Measurements from ENCODE around the gene DALRD3. TPM values are rescaled to one million over a fixed set of nuclear protein-coding genes. Genes with fewer than 3 reads are reported as not detected.
"Not testable (repeated sequence)": the region's sequence is repeated elsewhere in the genome, so short reads cannot be mapped to it uniquely, and the experiment has no call there.

The DALRD3 gene
- total and polyA plus RNA-seq, 2 donors, result 27.5 to 35.0 TPM

DNA sequence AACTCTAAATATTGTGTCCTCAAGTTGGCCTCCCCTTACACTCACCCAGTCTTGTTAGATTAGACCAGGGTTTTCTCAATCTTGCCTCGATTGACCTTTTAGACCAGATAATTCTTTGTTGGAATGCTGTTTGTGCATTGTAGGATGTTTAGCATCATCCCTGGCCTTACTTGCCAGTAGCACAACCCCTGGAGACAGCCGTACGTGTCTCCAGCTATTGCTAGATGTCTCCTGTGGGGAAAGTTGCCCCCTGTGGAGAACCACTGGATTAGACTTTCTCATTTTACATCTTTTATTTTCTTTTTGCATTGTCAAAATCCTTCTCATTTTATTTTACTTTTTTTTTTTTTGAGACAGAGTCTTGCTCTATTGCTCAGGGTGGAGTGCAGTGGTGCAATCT lies 9.0 kb downstream of the DALRD3 start:
- peaks cover 0 to 4% of the 10 kb centered on the region in 2 donors for H3K9me3 ChIP-seq (ENCODE audit: control insufficient read depth in 2 of 2, insufficient read depth in 1 of 2, low read length in 1 of 2)
- 97% methylated on average over 3 of the region's 3 CpGs for WGBS
- H3K27me3 ChIP-seq (ENCODE audit: control insufficient read depth in 2 of 2, insufficient read depth in 1 of 2, low read length in 1 of 2), result no peaks in the 10 kb centered on the region
- H3K27ac ChIP-seq (ENCODE audit: low read depth in 1 of 2, low read length in 1 of 2), result no peak overlapping the region
- H3K4me1 ChIP-seq (ENCODE audit: control insufficient read depth in 2 of 2, insufficient read depth in 2 of 2, low read length in 2 of 2), result peaks cover 3 to 19% of the 10 kb centered on the region in 2 donors
- no peak overlapping the region for H3K4me3 ChIP-seq (ENCODE audit: low read length in 2 of 2)
- H3K36me3 ChIP-seq (ENCODE audit: control insufficient read depth in 2 of 2, insufficient read depth in 2 of 2, low read length in 1 of 2), result peaks cover 32 to 35% of the 10 kb centered on the region in 2 donors
- DNase-seq (ENCODE audit: low read depth in 6 of 9, low spot score in 9 of 9), result no peak

DNA sequence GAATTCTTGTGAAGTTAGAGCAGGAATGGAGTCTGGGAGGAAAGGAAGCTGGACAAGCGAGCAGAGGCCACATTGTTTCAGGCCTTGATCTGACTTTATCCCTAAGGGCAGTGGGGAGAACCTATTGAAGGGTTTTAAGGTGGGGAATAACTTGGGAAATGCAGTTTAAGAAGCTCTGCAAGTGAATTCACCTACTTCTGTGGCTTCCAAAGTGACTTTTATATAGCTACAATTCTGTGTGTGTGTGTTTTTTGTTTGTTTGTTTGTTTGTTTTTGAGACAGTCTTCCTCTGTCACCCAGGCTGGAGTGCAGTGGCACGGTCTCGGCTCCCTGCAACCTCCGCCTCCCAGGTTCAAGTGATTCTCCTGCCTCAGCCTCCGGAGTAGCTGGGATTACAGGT lies 9.8 kb downstream of the DALRD3 start:
- Histone ChIP-seq H3K4me1 (ENCODE audit: control insufficient read depth in 2 of 2, insufficient read depth in 2 of 2, low read length in 2 of 2) (peaks cover 3 to 19% of the 10 kb centered on the region in 2 donors), H3K36me3 (ENCODE audit: control insufficient read depth in 2 of 2, insufficient read depth in 2 of 2, low read length in 1 of 2) (peaks cover 25 to 27% of the 10 kb centered on the region in 2 donors), H3K27ac (ENCODE audit: low read depth in 1 of 2, low read length in 1 of 2) (peak overlapping the region in 1 of 2 donors; percentile 39)
- H3K4me3 ChIP-seq (ENCODE audit: low read length in 2 of 2); H3K27me3 ChIP-seq (ENCODE audit: control insufficient read depth in 2 of 2, insufficient read depth in 1 of 2, low read length in 1 of 2); DNase-seq (ENCODE audit: low read depth in 6 of 9, low spot score in 9 of 9); H3K9me3 ChIP-seq (ENCODE audit: control insufficient read depth in 2 of 2, insufficient read depth in 1 of 2, low read length in 1 of 2): not testable (repeated sequence)
- 96% methylated on average over 5 of the region's 5 CpGs for WGBS

DNA sequence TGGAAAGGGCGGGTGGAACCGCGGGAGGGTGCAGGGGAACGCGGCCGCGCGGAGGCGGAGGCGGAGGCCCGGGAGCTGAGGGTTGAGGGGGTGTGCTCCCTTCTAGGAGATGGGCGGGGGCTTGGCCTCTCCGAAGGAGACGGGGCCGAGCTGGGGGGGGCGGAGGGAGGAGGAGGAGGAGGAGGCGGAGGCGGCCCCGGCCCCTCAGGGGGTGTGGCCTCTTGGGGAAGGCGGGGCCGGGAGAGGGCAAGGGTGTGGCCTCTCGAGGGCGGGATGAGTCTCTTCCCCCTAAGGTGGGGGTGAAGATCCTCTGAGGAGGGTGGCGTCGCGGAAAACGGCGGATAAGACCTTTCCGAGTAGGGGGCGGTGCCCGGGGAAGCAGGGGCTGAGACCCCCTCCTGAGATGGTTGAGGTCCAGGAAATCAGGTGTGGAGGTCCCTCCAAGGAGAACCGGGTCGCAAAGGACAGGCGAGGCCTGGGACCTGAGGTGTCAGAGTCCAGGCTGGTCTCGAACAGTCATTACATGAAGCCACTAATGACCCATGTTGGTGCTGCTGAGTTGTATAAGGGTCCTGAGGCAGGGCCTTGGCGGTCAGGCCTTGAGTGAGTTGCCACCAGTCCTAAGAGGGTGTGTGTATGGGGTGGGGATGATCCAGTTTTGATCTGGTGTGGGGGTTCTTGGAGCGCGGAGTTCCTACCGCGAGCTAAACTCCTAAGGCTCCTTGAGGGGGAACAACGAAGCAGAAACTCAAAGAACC lies 10.4 kb downstream of the DALRD3 start:
- 22% methylated on average over 41 of the region's 41 CpGs for WGBS
- peaks cover 0 to 4% of the 10 kb centered on the region in 2 donors for H3K9me3 ChIP-seq (ENCODE audit: control insufficient read depth in 2 of 2, insufficient read depth in 1 of 2, low read length in 1 of 2)
- H3K4me1 ChIP-seq (ENCODE audit: control insufficient read depth in 2 of 2, insufficient read depth in 2 of 2, low read length in 2 of 2), result peaks cover 3 to 21% of the 10 kb centered on the region in 2 donors
- DNase-seq (ENCODE audit: low read depth in 6 of 9, low spot score in 9 of 9), result peak in 8 of 9 donors; percentile 61 to 92 (median 84)
- H3K27ac ChIP-seq (ENCODE audit: low read depth in 1 of 2, low read length in 1 of 2), result peak overlapping the region; percentile 92 to 98
- no peaks in the 10 kb centered on the region for H3K27me3 ChIP-seq (ENCODE audit: control insufficient read depth in 2 of 2, insufficient read depth in 1 of 2, low read length in 1 of 2)
- H3K4me3 ChIP-seq (ENCODE audit: low read length in 2 of 2), result peak overlapping the region; percentile 71 to 96
- peaks cover 18 to 20% of the 10 kb centered on the region in 2 donors for H3K36me3 ChIP-seq (ENCODE audit: control insufficient read depth in 2 of 2, insufficient read depth in 2 of 2, low read length in 1 of 2)

DNA sequence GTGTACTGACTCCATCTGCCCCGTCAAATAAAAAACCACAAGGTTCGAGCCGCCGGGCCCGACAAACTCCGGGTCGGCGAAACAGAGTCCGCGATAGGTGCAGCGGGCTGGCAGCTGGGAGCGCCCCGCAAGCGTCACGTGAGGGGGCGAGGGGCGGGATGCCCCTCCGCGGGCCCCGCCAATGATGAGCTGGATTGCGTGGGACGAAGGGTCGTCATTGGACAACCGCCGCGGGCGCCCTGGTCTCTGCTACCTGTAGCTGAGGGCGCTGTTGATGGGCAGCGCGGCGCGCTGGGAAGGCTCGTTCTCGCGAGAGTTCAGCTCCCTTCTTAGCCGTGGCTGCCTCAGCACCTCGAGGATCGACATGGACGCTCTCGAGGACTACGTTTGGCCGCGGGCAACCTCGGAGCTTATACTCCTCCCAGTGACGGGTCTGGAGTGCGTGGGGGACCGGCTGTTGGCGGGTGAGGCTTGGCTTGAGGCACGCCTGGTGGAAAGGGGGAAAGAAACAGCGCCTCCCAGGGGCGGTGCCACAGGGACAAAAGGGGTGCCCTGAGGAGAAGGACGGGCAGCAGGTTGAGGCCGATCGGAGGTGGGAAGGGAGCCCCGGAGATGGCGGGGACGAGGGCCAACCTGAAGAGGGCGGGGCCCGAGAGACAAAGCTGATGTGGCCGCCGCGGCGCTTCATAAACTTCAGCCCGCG lies 11.2 kb downstream of the DALRD3 start, which contains the start of gene WDR6:
Gene WDR6, plus strand, starts transcription at position 324 of the 703 bp plus-strand sequence. Its CDS starts 41 bp downstream, at position 365.
- H3K36me3 ChIP-seq (ENCODE audit: control insufficient read depth in 2 of 2, insufficient read depth in 2 of 2, low read length in 1 of 2), result peaks cover 11 to 13% of the 10 kb centered on the region in 2 donors
- H3K9me3 ChIP-seq (ENCODE audit: control insufficient read depth in 2 of 2, insufficient read depth in 1 of 2, low read length in 1 of 2), result peaks cover 0 to 4% of the 10 kb centered on the region in 2 donors
- peaks cover 3 to 25% of the 10 kb centered on the region in 2 donors for H3K4me1 ChIP-seq (ENCODE audit: control insufficient read depth in 2 of 2, insufficient read depth in 2 of 2, low read length in 2 of 2)
- no peaks in the 10 kb centered on the region for H3K27me3 ChIP-seq (ENCODE audit: control insufficient read depth in 2 of 2, insufficient read depth in 1 of 2, low read length in 1 of 2)
- peak; percentile 92 to 98 (median 95) for DNase-seq (ENCODE audit: low read depth in 6 of 9, low spot score in 9 of 9)
- H3K27ac ChIP-seq (ENCODE audit: low read depth in 1 of 2, low read length in 1 of 2), result peak within 1 kb of the TSS; percentile 92 to 98
- peak within 1 kb of the TSS; percentile 71 to 96 for H3K4me3 ChIP-seq (ENCODE audit: low read length in 2 of 2)
- under 1% methylated on average over 65 of the region's 65 CpGs for WGBS

DNA sequence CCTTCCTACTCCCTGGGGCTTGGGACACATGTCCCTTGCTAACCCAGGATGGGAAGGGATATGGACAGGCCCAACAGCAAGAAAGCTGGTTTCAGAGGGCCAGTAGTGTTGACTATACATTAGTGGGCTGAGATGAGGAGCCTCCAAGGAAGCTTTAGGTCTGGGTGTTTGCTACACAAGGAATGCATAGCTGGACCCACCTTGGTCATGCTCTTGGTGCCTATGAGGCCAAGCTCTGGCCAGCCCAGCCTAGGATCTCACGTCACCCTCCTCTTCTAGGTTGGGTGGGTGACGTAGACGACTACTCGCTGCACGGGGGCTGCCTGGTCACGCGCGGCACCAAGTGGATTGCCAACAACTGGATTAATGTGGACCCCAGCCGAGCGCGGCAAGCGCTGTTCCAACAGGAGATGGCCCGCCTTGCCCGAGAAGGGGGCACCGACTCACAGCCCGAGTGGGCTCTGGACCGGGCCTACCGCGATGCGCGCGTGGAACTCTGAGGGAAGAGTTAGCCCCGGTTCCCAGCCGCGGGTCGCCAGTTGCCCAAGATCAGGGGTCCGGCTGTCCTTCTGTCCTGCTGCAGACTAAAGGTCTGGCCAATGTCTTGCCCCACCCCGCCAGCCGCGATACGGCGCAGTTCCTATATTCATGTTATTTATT lies 11.8 kb downstream of the DALRD3 start:
- DNase-seq (ENCODE audit: low read depth in 6 of 9, low spot score in 9 of 9), result no peak
- Histone ChIP-seq H3K4me3 (ENCODE audit: low read length in 2 of 2) (peak overlapping the region; percentile 71 to 96), H3K27ac (ENCODE audit: low read depth in 1 of 2, low read length in 1 of 2) (peak overlapping the region; percentile 82 to 98), H3K4me1 (ENCODE audit: control insufficient read depth in 2 of 2, insufficient read depth in 2 of 2, low read length in 2 of 2) (peaks cover 3 to 25% of the 10 kb centered on the region in 2 donors), H3K27me3 (ENCODE audit: control insufficient read depth in 2 of 2, insufficient read depth in 1 of 2, low read length in 1 of 2) (no peaks in the 10 kb centered on the region), H3K9me3 (ENCODE audit: control insufficient read depth in 2 of 2, insufficient read depth in 1 of 2, low read length in 1 of 2) (peaks cover 0 to 4% of the 10 kb centered on the region in 2 donors), H3K36me3 (ENCODE audit: control insufficient read depth in 2 of 2, insufficient read depth in 2 of 2, low read length in 1 of 2) (peaks cover 4 to 6% of the 10 kb centered on the region in 2 donors)
- WGBS, result 3% methylated on average over 32 of the region's 32 CpGs

DNA sequence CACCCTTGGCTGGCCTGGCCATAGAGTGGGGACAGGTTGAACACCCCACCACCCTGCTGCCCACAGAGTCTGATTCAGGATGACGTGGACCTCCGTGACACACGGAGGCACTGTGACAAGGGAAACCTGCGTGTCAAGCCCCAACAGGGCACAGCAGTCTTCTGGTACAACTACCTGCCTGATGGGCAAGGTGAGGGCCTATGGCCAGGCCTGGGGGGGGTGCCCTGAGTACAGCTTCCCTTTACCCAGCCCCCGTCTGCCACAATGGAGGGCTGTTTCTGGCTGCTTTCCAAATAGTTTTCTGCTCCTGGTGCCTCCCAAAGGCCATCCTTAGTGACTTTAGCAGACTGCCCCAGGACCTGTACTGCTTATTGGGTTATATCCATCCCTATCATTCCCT lies 12.4 kb downstream of the DALRD3 start:
- no peaks in the 10 kb centered on the region for H3K27me3 ChIP-seq (ENCODE audit: control insufficient read depth in 2 of 2, insufficient read depth in 1 of 2, low read length in 1 of 2)
- H3K36me3 ChIP-seq (ENCODE audit: control insufficient read depth in 2 of 2, insufficient read depth in 2 of 2, low read length in 1 of 2), result peaks cover 3% of the 10 kb centered on the region in 2 donors
- H3K27ac ChIP-seq (ENCODE audit: low read depth in 1 of 2, low read length in 1 of 2), result no peak overlapping the region
- 97% methylated on average over 5 of the region's 5 CpGs for WGBS
- no peak overlapping the region for H3K4me3 ChIP-seq (ENCODE audit: low read length in 2 of 2)
- peaks cover 3 to 25% of the 10 kb centered on the region in 2 donors for H3K4me1 ChIP-seq (ENCODE audit: control insufficient read depth in 2 of 2, insufficient read depth in 2 of 2, low read length in 2 of 2)
- DNase-seq (ENCODE audit: low read depth in 6 of 9, low spot score in 9 of 9), result no peak
- peaks cover 0 to 4% of the 10 kb centered on the region in 2 donors for H3K9me3 ChIP-seq (ENCODE audit: control insufficient read depth in 2 of 2, insufficient read depth in 1 of 2, low read length in 1 of 2)

DNA sequence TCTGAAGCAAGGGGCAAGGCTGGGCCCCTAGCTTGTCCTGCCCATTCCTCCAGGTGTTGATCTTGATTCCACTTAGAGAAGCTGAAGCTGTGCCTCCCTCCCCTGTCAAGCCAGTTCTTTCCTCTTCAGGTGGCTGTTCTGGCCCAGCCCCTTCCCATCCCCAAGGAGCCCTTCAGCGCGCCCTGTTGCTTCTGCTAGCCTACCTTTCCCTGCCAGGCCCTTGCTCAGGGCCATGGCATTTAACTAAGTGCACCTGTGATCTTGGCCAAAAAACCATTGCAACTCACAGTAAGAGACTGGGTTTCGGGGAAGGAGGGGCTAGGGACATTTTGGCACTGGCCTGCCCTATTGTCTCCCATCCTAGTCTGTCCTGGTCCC lies 13.1 kb downstream of the DALRD3 start:
- Histone ChIP-seq H3K27me3 (ENCODE audit: control insufficient read depth in 2 of 2, insufficient read depth in 1 of 2, low read length in 1 of 2) (no peaks in the 10 kb centered on the region), H3K36me3 (ENCODE audit: control insufficient read depth in 2 of 2, insufficient read depth in 2 of 2, low read length in 1 of 2) (peaks cover 3% of the 10 kb centered on the region in 2 donors), H3K4me1 (ENCODE audit: control insufficient read depth in 2 of 2, insufficient read depth in 2 of 2, low read length in 2 of 2) (peaks cover 3 to 25% of the 10 kb centered on the region in 2 donors), H3K27ac (ENCODE audit: low read depth in 1 of 2, low read length in 1 of 2) (no peak overlapping the region), H3K9me3 (ENCODE audit: control insufficient read depth in 2 of 2, insufficient read depth in 1 of 2, low read length in 1 of 2) (peaks cover 0 to 4% of the 10 kb centered on the region in 2 donors), H3K4me3 (ENCODE audit: low read length in 2 of 2) (no peak overlapping the region)
- DNase-seq (ENCODE audit: low read depth in 6 of 9, low spot score in 9 of 9), result no peak
- WGBS, result 97% methylated on average over 3 of the region's 3 CpGs

DNA sequence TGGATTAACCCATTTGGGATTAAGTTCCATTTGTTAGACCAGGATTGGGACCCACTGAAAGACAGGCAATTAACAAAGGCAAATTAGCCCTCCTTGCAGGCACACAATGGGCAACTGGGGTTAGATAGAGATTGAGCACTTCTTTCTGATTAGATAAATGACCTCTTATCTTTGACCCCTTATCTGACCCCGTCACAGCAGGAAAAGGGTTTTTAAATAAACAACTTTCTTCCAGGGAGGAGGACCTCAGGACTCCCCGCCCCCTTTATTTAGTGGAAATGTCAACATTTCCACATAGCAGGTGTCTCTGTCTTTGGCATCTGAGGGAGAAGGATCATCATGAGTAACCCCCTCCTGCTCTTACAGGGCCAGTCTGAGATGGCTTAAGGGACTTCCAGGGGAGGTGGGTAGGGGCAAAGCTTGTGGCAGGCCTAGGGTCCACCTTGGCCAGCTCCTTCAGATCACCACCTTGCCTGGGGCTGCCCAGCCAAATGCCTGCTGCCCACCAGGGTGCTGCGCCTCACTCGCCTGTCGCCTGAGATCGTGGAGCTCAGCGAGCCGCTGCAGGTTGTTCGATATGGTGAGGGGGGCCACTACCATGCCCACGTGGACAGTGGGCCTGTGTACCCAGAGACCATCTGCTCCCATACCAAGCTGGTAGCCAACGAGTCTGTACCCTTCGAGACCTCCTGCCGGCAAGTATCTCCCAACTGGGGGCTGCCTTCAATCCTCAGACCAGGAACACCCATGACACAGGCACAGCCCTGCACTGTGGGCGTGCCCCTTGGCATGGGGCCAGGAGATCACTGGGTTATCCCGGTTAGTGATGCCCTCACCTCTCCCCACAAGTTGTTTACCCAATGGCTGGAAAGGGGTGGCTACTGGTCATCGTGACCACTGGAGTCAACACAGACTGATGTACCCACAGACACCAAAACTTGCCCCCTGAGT lies 13.8 kb downstream of the DALRD3 start:
- Histone ChIP-seq H3K4me3 (ENCODE audit: low read length in 2 of 2) (no peak overlapping the region), H3K27ac (ENCODE audit: low read depth in 1 of 2, low read length in 1 of 2) (no peak overlapping the region), H3K36me3 (ENCODE audit: control insufficient read depth in 2 of 2, insufficient read depth in 2 of 2, low read length in 1 of 2) (peaks cover 3% of the 10 kb centered on the region in 2 donors), H3K4me1 (ENCODE audit: control insufficient read depth in 2 of 2, insufficient read depth in 2 of 2, low read length in 2 of 2) (peaks cover 3 to 25% of the 10 kb centered on the region in 2 donors), H3K27me3 (ENCODE audit: control insufficient read depth in 2 of 2, insufficient read depth in 1 of 2, low read length in 1 of 2) (no peaks in the 10 kb centered on the region), H3K9me3 (ENCODE audit: control insufficient read depth in 2 of 2, insufficient read depth in 1 of 2, low read length in 1 of 2) (peaks cover 0 to 4% of the 10 kb centered on the region in 2 donors)
- 97% methylated on average over 16 of the region's 16 CpGs for WGBS
- DNase-seq (ENCODE audit: low read depth in 6 of 9, low spot score in 9 of 9), result no peak

Measured in thymus (tissue), 11 donors.